ENCODE measurements around the gene SH3TC2.

GRCh38 chr5:149017636-149018035 is 45.2 kb downstream of the SH3TC2 start:
- TF ChIP-seq CTCF (optimal IDR thresholded peaks at IDR 0.05 in 1 of 3, IDR thresholded peaks at IDR 0.05 in 1 of 3, conservative IDR thresholded peaks at IDR 0.05 in 1 of 3; ENCODE audit: extremely low read depth in 1 of 3, insufficient read depth in 2 of 3, low read length in 3 of 3) (no peak), EZH2 (IDR thresholded peaks at IDR 0.05; ENCODE audit: low read length) (no peak)

Data from keratinocyte (primary cell).